HUDEP-2 (cell line): ENCODE results near the gene ALDH3B1.

Source experiments
- DNase-seq, 76 experiments: peaks; one replicate each; lab custom pipeline; 2025; ENCODE audit not compliant: unreplicated experiment in 76 of 76; lab: John Stamatoyannopoulos, UW

ALDH3B1 gene

GRCh38 chr11:68056317-68057285 lies 46.5 kb downstream of the ALDH3B1 start:
- DNase-seq, result no peak

DNA sequence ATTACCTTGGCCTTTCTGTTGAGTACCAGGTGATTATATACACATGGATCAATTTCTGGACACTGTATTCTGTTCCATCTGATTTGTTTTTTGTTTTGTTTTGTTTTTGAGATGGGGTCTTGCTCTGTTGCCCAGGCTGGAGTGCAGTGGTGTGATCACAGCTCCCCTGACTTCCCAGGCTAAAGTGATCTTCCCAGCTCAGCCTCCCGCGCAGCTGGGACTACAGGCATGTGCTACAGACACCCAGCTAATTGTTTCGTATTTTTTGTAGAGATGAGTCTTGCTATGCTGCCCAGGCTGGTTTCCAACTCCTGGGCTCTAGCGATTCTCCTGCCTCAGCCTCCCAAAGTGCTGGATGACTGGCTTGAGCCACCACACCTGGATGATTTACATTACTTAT lies 47.7 kb downstream of the ALDH3B1 start:
- no peak for DNase-seq

DNA sequence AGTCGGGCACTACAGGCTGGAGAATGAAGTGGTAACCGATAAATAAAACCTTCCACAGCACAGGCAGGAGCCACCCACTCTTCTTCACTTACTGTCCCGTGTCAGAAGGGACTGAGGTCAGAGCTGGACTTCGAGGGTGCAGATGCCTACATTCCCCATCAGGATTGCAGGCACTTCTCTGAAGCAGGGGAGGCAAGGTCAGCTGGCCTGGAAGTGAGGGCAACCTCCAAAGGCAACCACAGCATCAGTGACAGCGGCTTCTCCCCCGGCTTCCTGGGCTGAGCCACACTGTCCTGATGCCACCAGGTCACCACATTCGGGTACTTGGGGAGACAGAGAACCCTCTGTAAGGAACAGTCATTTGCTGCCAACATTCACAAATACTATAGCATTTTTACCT lies 51.4 kb downstream of the ALDH3B1 start:
- no peak for DNase-seq

DNA sequence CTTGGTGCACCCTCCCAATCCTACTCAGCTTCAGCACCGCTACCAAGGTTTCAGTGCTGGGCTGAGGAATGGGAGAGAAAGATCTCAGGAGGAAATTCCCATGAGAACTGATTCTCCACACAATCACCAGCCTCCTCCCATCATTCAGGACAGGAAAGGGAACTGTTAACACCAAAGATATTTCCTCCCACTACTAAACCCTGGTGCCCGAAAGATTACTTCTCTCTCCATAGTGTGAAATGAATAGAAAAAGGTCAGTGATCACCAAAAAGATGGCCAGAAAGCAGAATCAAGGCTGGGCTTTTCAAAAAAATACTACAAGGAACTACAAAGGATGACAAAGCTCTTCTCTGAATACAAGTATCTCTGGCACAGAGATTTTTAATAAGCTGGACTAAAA lies 54.8 kb downstream of the ALDH3B1 start:
- no peak for DNase-seq

- DNase-seq, result no peak
Observed at GRCh38 chr11:68065841-68066240, 55.7 kb downstream of the ALDH3B1 start.

GRCh38 chr11:68066742-68067141 lies 56.6 kb downstream of the ALDH3B1 start:
- DNase-seq, result no peak

DNA sequence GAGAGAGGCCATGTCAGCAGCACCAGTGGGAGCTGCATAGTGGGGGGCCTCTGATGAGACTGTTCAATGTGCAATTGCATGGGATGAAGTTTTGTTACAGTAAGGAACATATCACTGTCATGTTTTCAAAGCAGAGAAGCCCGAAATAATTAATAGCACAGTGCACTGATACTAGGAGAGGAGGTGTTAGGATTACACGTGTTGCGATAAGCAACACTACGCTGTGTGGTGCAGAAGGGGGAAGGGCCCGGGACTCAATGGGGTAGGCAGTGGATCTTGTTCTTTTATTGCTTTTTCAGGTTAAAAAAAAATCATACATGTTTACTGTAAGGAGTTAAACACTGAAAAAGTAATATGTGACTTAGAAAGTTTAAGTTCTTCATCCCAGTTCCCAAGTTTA lies 57.9 kb downstream of the ALDH3B1 start:
- no peak for DNase-seq

DNA sequence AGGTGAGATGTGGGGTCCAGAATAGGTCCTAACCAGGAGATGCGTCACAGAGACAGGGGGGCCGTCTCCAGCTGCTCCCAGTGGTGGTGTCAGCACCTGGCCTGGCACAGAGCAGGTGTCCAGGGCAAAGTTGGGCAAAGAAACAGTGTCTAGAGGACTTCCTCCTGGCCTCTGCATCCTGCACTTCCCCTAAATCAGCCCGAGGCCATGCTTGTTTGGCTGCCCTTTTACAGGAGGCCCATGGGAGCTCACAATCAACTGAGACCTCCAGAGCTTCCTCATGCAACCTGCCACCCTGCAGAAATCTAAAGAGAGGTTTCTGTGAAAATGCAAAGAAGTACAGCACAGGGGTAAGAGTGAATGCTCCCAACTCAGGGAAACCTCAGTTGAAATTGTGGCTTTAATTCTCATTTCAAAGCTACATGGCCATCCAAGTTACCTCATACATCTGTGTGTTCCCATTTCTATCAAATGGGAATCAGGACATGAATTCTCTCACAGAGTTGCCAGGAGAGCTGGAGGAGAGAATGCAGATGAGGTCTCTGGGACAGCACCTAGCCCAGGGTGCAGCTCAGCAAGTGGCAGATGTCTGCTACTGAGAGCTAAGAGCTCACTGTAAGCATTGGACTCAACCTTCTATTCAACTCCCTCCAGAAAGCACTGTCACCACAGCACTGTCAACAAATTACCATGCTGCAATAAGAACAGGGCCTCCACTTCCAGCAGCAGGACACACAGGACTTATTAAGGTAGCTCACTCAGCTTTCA lies 61.3 kb downstream of the ALDH3B1 start:
- DNase-seq, result no peak

DNA sequence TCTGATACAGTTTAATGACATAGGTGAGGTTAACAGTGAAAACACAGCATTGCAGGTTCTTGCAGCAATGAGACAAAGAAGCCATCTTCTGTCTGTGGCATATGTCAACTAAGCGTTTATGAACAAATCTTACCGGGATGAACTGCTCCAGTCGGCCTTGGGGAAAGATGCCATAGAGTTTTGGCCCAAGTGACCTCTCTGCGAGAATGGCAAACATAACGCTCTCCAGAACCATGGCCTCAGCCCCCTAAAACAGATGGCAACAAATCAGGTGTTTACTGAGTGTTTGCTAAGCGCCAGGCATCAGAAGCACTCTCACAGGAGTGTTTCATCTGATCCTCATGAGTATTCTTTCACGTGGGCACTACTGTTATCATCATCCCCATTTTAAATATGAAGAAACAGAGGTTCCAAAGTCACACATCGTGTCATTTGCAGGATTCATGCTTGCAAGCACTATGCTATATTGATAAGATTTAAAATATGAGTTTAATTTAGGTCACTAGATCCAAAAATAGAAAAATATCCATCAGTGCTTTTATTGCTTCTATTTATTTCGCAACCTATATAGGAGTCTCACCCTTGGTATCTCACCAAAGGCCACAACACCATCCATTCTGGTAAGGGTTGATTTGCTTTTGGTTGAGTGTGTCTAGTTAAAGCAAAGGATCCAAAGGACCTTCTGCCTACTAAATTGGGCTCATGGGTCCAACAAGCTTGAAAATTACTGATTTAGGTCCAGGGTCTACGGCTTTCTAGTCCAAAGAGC lies 64.6 kb downstream of the ALDH3B1 start:
- DNase-seq, result no peak

DNA sequence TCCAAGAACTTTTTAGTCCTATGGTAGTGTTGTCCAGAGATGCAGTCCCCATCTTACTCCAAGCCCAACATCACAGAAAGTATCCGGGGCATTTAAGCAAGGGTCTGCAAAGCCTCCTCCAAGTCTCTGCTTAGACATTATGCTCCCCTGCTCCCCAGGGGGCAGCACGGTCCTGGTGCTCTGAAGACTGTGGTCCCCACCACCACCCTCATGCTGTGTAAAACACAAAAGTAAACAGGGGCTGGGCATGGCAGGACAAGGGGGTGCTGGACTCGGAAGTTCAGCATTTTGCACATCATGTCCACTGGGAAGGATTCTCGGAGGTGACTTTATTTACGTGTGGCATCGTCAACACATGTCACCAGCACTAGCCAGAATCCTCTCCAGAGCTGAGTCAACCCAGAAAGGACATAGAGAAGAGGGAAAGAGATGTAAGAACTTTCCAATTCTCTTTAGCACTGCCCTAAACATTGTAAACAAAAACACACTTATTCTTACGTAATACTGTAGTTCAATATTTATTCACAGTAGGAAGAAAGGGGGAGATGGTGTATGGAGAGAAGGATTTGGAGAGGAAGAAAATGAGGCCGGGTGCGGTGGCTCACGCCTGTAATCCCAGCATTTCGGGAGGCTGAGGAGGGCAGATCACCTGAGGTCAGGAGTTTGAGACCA lies 66.4 kb downstream of the ALDH3B1 start:
- no peak for DNase-seq

DNA sequence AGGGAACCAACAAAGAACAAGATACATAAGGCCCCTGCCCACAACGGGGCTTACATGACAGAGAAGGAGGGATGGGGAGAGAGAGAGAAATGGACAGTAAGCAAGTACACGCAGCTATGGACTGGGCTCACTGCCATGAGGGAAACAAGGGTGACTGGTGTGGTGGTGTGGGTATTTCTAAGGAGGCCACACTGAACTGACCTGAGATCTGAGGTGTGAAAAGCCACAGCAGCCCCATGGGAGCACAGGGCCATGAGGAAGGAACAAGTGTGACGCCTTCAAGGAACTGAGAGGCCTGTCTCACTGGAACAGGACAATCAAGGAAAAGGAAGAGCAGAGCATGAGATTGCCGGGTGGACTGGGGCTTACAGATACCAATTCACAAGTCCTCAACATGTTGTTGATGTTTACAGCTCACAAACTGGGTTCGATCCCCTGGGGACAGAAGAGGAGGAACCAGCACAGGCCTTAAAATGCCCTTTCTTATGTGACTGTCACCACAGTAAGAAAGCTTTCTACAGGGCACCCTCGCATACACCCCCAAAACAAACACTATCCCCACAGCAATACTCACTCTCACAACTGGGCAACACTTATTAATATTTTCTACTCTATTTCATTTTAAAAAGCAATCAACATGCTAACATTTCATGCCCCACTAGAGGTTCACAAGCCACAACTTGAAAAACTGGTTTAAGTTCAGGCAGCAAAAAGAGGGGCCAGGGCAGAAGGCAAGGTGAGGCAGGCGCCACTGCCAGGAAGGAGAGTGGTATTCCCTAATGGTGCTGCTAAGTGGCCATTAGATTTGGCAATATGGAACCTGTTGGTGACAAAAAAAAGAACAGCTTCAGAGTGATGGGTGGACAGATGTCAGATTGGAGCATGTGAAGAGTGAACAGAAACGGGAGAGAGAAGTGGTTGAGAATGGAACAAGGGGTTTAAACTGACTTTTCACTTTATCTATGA lies 67.8 kb downstream of the ALDH3B1 start:
- DNase-seq, result no peak
